SK-N-SH treated with all-trans-retinoic acid at 6 μM for 48 hours (cell line): ENCODE data around the gene ELMO1.

Source experiments
- ESRRG ChIP-seq: fragments of 250-450 bp; sonication (Bioruptor Pico); IDR thresholded peaks from 2 replicates; pipeline ENCODE4 v1.6.1; 2021; ENCODE audit warnings: mild to moderate bottlenecking
- ISL1 ChIP-seq: fragments of 250-450 bp; sonication (Bioruptor Pico); IDR thresholded peaks from 2 replicates; pipeline ENCODE4 v2.1.2; 2022; ENCODE audit warnings: mild to moderate bottlenecking, moderate library complexity

DNA sequence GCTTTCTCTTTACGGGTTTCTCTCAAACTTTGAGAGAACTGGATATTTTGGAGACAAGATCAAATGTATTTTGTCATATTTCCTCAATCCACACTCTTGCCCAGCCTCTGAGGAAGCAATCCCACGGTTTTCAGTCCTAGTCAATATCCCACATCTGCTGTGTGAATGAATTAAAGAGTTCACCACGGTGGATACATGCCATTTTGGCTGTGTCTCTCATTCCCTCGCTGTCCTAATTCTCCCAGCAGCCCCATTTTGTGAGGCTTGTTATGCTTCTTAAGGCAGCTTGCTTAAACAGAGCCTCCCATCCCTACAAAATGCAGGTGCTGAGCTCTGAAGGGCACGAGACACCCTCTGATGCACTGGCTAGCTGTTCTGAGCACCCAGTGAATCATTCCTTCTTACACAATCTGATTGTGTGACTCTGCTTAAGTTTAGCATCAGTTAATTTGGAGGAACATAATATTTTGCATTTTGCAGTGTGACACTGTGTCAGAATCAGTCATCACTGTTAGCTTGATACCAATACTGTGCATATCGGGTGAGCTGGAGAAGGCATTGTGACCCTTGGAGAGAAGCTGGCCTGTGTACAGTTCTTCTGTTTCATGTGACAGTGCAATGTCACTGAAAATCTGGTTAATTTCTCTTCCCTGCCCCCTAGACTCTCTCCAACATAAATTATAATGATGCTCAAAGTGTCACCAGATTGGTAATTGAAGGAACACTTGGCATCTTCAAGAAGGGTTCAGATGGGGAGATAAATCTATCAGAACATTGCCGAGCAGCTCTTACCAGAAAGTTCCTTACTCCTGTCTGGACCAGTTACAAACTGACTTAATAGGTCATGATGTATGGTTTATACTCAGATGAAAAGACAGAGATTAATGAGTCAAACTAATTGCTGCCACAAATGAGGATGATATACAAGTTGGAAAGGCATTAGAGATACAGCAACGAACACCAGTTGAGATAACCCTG lies 620.6 kb downstream of the ELMO1 start:
- TF ChIP-seq ESRRG (CRISPR knock-in tag) (no peak), ISL1 (CRISPR knock-in tag) (no peak; the same call in 1 of the 2 replicates)
